Kidney (tissue), 14 donors: ENCODE measurements around the gene HGF. TPM values are rescaled to one million over a fixed set of nuclear protein-coding genes. Genes with fewer than 3 reads are reported as not detected.

ENCODE experiments used
- DNase-seq, 5 donors: peaks; one replicate each; pipeline ENCODE4 v3.0.0-alpha.2; 2013 to 2020
- FAIRE-seq: peaks from 2 replicates; lab custom pipeline; 2012; peaks lifted over from hg19 to GRCh38; lab: Jason Lieb, UNC
- H3K27ac ChIP-seq, 2 donors: one replicate each; pipeline ENCODE4 v1.7.0; 2013; ENCODE audit warnings: low read depth in 2 of 2, low read length in 2 of 2, inconsistent platforms in 1 of 2
- H3K27me3 ChIP-seq: one replicate; pipeline ENCODE4 v1.7.1; 2013; ENCODE audit warnings: low read length, inconsistent platforms; ENCODE audit not compliant: control insufficient read depth, insufficient read depth
- H3K36me3 ChIP-seq, 3 donors: one replicate each; pipeline versions ENCODE4 v1.7.0 to v1.7.1; 2013; ENCODE audit warnings: low read length in 3 of 3, control low read depth in 1 of 3, inconsistent platforms in 1 of 3; ENCODE audit not compliant: insufficient read depth in 3 of 3, control insufficient read depth in 2 of 3
- H3K4me1 ChIP-seq, 3 donors: one replicate each; pipeline versions ENCODE4 v1.7.0 to v1.7.1; 2013; ENCODE audit warnings: low read length in 3 of 3, inconsistent platforms in 1 of 3, low read depth in 1 of 3; ENCODE audit not compliant: control insufficient read depth in 2 of 3, insufficient read depth in 2 of 3
- H3K4me3 ChIP-seq, 3 donors: one replicate each; pipeline versions ENCODE4 v1.7.0 to v1.8.1; 2013; ENCODE audit warnings: low read length in 3 of 3, control low read depth in 1 of 3, inconsistent platforms in 1 of 3
- H3K9ac ChIP-seq, 3 donors: one replicate each; pipeline versions ENCODE4 v1.7.0 to v1.7.1; 2013; ENCODE audit warnings: low read length in 3 of 3, control low read depth in 1 of 3, inconsistent platforms in 1 of 3
- H3K9me3 ChIP-seq, 3 donors: one replicate each; pipeline versions ENCODE4 v1.7.0 to v1.7.1; 2013; ENCODE audit warnings: low read length in 3 of 3, control low read depth in 1 of 3, inconsistent platforms in 1 of 3; ENCODE audit not compliant: control insufficient read depth in 2 of 3, insufficient read depth in 1 of 3
- intact Hi-C: fragments of 100-400 bp; cut with DNase I; formaldehyde crosslinking; loops from one replicate; pipeline ENCODE4 v1.11.1; 2022
- polyA plus RNA-seq: library from polyadenylated mRNA; stranded (reverse); fragments of 350-450 nt; fragmentation: Illumina TruSeq; extraction: RNeasy Lipid Tissue Mini Kit (QIAGEN cat#74804); gene quantifications from one replicate; pipeline ENCODE4 v1.2.3, GENCODE V29; 2014; ENCODE audit warnings: low read depth, low replicate concordance; ENCODE audit not compliant: insufficient read depth
- total RNA-seq: library from RNA; stranded (reverse); fragmentation: NEBNext Ultra II Directional; extraction: Animal tissue kit (Norgen Biotek cat#: 25700); gene quantifications from one replicate; pipeline ENCODE4 v1.2.1, GENCODE V29; 2021
- TF ChIP-seq, protein P1 (sequence below): IDR thresholded peaks from 3 replicates; pipeline ENCODE4 v1.5.1; 2012; ENCODE audit warnings: mild to moderate bottlenecking, moderate library complexity, borderline replicate concordance; ENCODE audit not compliant: insufficient read depth; ENCODE audit errors: extremely low read depth
- donor health status: control.
- donor health status: control.
- donor health status: control.
- donor health status: control.
- donor health status: control.
- donor health status: DM: yes; HTN: yes; CAD: no.
- donor health status: Normal renal cell carcinoma (clear cell type).

Gene HGF
- total and polyA plus RNA-seq, 2 donors from 2014 or later: 2.6 to 23.8 TPM

DNA sequence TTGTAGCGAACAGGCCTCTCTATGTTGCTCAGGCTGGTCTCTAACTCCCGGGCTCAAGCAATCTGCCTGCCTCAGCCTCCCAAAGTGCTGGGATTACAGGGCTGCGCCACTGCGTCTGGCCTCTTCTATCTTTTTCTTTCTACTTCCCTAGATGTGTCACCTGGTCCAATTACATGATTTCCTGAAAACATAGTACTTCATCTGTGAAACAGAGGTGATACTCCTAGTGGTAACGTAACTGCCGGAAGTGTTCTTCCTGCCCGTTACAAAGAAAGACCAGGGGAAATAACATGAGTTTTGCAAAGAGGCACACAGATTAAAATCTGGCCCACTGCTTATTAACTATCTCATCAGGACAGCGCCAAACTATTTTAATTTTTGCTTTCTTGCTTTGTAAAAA, 18.4 kb upstream of the HGF start:
- TF ChIP-seq, protein P1, sequence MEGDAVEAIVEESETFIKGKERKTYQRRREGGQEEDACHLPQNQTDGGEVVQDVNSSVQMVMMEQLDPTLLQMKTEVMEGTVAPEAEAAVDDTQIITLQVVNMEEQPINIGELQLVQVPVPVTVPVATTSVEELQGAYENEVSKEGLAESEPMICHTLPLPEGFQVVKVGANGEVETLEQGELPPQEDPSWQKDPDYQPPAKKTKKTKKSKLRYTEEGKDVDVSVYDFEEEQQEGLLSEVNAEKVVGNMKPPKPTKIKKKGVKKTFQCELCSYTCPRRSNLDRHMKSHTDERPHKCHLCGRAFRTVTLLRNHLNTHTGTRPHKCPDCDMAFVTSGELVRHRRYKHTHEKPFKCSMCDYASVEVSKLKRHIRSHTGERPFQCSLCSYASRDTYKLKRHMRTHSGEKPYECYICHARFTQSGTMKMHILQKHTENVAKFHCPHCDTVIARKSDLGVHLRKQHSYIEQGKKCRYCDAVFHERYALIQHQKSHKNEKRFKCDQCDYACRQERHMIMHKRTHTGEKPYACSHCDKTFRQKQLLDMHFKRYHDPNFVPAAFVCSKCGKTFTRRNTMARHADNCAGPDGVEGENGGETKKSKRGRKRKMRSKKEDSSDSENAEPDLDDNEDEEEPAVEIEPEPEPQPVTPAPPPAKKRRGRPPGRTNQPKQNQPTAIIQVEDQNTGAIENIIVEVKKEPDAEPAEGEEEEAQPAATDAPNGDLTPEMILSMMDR: no peak
- Histone ChIP-seq H3K27ac (no peak overlapping the region), H3K4me3 (no peak overlapping the region), H3K4me1 (no peaks in the 10 kb centered on the region), H3K9ac (no peak overlapping the region), H3K36me3 (no peaks in the 10 kb centered on the region), H3K27me3 (no peaks in the 10 kb centered on the region), H3K9me3 (no peaks in the 10 kb centered on the region)
- DNase-seq (no peak), FAIRE-seq (no peak)
- intact Hi-C loops: no loop called here

DNA sequence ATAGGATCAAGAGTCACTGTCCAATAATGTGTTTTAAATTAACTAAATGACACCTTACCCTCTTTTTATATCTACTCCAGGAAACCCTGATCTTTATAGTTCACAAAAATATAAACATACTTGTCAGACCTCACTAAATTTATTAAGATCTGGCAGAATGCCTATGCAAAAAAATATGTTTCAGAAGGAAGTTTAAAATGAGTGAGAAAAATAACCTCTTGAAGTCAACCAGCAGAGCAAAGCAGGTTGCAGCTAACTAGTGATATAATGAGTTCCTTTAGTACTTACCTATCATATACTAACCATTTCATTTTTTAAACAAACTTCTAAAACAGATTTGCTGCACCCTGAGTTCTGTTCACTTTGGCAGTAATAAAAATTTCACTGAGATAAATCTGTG, 14.0 kb upstream of the HGF start:
- Histone ChIP-seq H3K27me3 (no peaks in the 10 kb centered on the region), H3K4me1 (no peaks in the 10 kb centered on the region), H3K9ac (no peak overlapping the region), H3K9me3 (no peaks in the 10 kb centered on the region), H3K27ac (no peak overlapping the region), H3K4me3 (no peak overlapping the region), H3K36me3 (no peaks in the 10 kb centered on the region)
- peak in 1 of 5 donors; percentile 7 for DNase-seq
- intact Hi-C loops: no loop called here
- TF ChIP-seq, protein P1: no peak
- no peak for FAIRE-seq

DNA sequence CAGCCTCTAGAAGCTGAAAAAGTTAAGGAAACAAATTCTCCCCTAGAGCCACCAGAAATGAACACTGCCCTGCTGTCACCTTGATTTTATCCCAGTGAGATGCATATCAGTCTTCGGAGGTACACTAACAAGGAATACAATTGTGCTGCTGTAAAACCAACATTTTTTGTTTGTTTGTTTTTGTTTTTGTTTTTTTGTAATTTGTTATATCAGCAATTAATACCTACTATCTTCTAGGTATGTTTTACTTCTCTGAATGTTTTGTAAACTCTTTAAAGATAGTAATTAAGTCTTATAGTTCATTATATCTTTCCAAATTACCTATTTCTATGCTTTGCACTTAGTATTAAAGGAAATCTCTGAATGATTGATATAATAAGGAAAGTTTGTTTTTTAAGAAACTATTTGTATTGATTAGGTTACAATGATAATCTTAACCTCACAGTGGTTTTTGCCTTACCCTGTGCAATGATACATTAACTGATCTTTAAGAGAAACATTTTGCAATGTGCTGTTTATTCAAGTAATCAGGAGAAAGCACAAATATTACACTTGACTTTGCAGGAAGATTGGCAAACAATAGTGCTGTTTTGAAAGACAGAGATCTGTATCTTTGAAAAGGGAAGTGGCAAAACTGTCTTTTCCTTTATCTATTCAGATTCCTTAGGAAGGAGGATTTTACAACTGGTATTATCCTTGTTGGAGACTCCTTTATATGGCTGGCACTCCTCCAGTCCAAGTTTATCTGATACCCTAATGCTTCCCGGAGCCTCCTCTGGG, 11.3 kb upstream of the HGF start:
- H3K4me3 ChIP-seq: no peak overlapping the region
- H3K27me3 ChIP-seq: no peaks in the 10 kb centered on the region
- FAIRE-seq (no peak), DNase-seq (no peak)
- H3K27ac ChIP-seq: no peak overlapping the region
- H3K4me1 ChIP-seq: no peaks in the 10 kb centered on the region
- intact Hi-C loops: no loop called here
- no peaks in the 10 kb centered on the region for H3K9me3 ChIP-seq
- no peak overlapping the region for H3K9ac ChIP-seq
- no peaks in the 10 kb centered on the region for H3K36me3 ChIP-seq
- TF ChIP-seq, protein P1: no peak
